Activated naive CD4-positive, alpha-beta T cell treated with anti-CD3 and anti-CD28 coated beads, Interleukin-2, amount 10 ng/mL, durations not matched to agents 7 days and 5 days (primary cell): Measurements from ENCODE around the gene BTF3.
"Not testable (repeated sequence)": the region's sequence is repeated elsewhere in the genome, so short reads cannot be mapped to it uniquely, and the experiment has no call there.

Experiments used
- CTCF ChIA-PET: fragments of 350-600 bp; sonication (Branson Sonifier 250); formaldehyde crosslinking; loops from one replicate; lab custom pipeline; 2021; ENCODE audit warnings: antibody characterized with exemption; lab: Charles Lee
- DNase-seq: peaks from one replicate; pipeline ENCODE4 v3.0.0-alpha.2; 2020
- H3K27ac Mint-ChIP-seq: one replicate; pipeline ENCODE4 v1.8.0; 2021; ENCODE audit warnings: mild to moderate bottlenecking, moderate library complexity, mixed read lengths
- H3K27me3 Mint-ChIP-seq: one replicate; pipeline ENCODE4 v1.8.0; 2021; ENCODE audit warnings: mild to moderate bottlenecking, mixed read lengths
- H3K36me3 Mint-ChIP-seq: one replicate; pipeline ENCODE4 v1.8.0; 2021; ENCODE audit warnings: mixed read lengths
- H3K4me1 Mint-ChIP-seq: one replicate; pipeline ENCODE4 v1.8.0; 2021; ENCODE audit warnings: mixed read lengths
- H3K4me3 Mint-ChIP-seq: one replicate; pipeline ENCODE4 v1.8.0; 2021; ENCODE audit warnings: mild to moderate bottlenecking, moderate library complexity, mixed read lengths
- H3K9me3 Mint-ChIP-seq: one replicate; pipeline ENCODE4 v1.8.0; 2021; ENCODE audit warnings: mixed read lengths

Gene BTF3

GRCh38 chr5:73469878-73470277 is 28.4 kb upstream of the BTF3 start:
- H3K4me1 Mint-ChIP-seq, result no peaks in the 10 kb centered on the region
- no peaks in the 10 kb centered on the region for H3K36me3 Mint-ChIP-seq
- H3K27ac Mint-ChIP-seq, result no peak overlapping the region
- peaks cover 28% of the 10 kb centered on the region for H3K27me3 Mint-ChIP-seq
- no peak overlapping the region for H3K4me3 Mint-ChIP-seq
- CTCF ChIA-PET, result no interaction called here
- H3K9me3 Mint-ChIP-seq, result no peaks in the 10 kb centered on the region
- no peak for DNase-seq

- Mint-ChIP-seq H3K36me3 (no peaks in the 10 kb centered on the region), H3K9me3 (no peaks in the 10 kb centered on the region), H3K4me3 (no peak overlapping the region), H3K27ac (no peak overlapping the region), H3K27me3 (peaks cover 23% of the 10 kb centered on the region), H3K4me1 (no peaks in the 10 kb centered on the region)
- DNase-seq, result no peak
- CTCF ChIA-PET, result no interaction called here
These were observed 26.6 kb upstream of the BTF3 start for GRCh38 chr5:73471654-73472053.

- CTCF ChIA-PET, result no interaction called here
- Mint-ChIP-seq H3K36me3 (no peaks in the 10 kb centered on the region), H3K27ac (no peak overlapping the region), H3K4me3 (no peak overlapping the region), H3K4me1 (no peaks in the 10 kb centered on the region), H3K27me3 (peaks cover 19% of the 10 kb centered on the region), H3K9me3 (no peaks in the 10 kb centered on the region)
- DNase-seq, result no peak
These were observed 26.1 kb upstream of the BTF3 start for GRCh38 chr5:73472116-73472515.

GRCh38 chr5:73480500-73480899 is 17.7 kb upstream of the BTF3 start:
- Mint-ChIP-seq H3K9me3 (no peaks in the 10 kb centered on the region), H3K4me1 (no peaks in the 10 kb centered on the region), H3K27ac (no peak overlapping the region), H3K4me3 (no peak overlapping the region), H3K27me3 (peaks cover 34% of the 10 kb centered on the region), H3K36me3 (no peaks in the 10 kb centered on the region)
- CTCF ChIA-PET, result no interaction called here
- DNase-seq, result no peak

GRCh38 chr5:73482383-73483136 is 15.7 kb upstream of the BTF3 start:
- no peak for DNase-seq
- Mint-ChIP-seq H3K4me1 (no peaks in the 10 kb centered on the region), H3K27me3 (peaks cover 48% of the 10 kb centered on the region), H3K36me3 (no peaks in the 10 kb centered on the region), H3K4me3 (no peak overlapping the region), H3K27ac (no peak overlapping the region), H3K9me3 (no peaks in the 10 kb centered on the region)
- CTCF ChIA-PET, result no interaction called here

GRCh38 chr5:73483676-73484075 is 14.6 kb upstream of the BTF3 start:
- Mint-ChIP-seq H3K27me3 (peaks cover 45% of the 10 kb centered on the region), H3K4me3 (no peak overlapping the region)

GRCh38 chr5:73484511-73484910 is 13.7 kb upstream of the BTF3 start:
- Mint-ChIP-seq H3K4me1 (no peaks in the 10 kb centered on the region), H3K36me3 (no peaks in the 10 kb centered on the region), H3K4me3 (no peak overlapping the region), H3K9me3 (no peaks in the 10 kb centered on the region), H3K27ac (no peak overlapping the region), H3K27me3 (peaks cover 42% of the 10 kb centered on the region)
- no peak for DNase-seq
- CTCF ChIA-PET, result no interaction called here

More at GRCh38 chr5:73483676-73484075, 14.6 kb upstream of the BTF3 start:
- CTCF ChIA-PET, result no interaction called here
- DNase-seq, result no peak
- Mint-ChIP-seq H3K4me1 (no peaks in the 10 kb centered on the region), H3K36me3 (no peaks in the 10 kb centered on the region), H3K27ac (no peak overlapping the region), H3K9me3 (no peaks in the 10 kb centered on the region)

- Mint-ChIP-seq H3K36me3 (no peaks in the 10 kb centered on the region), H3K27me3 (peaks cover 42% of the 10 kb centered on the region), H3K27ac (no peak overlapping the region), H3K9me3 (no peaks in the 10 kb centered on the region), H3K4me1 (no peaks in the 10 kb centered on the region), H3K4me3 (no peak overlapping the region)
- DNase-seq, result no peak
- CTCF ChIA-PET, result no interaction called here
These were observed 12.5 kb upstream of the BTF3 start for GRCh38 chr5:73485715-73486114.

GRCh38 chr5:73486119-73486899 is 11.9 kb upstream of the BTF3 start:
- Mint-ChIP-seq H3K4me3 (no peak overlapping the region), H3K27me3 (peaks cover 40% of the 10 kb centered on the region), H3K9me3 (no peaks in the 10 kb centered on the region), H3K36me3 (no peaks in the 10 kb centered on the region), H3K27ac (no peak overlapping the region), H3K4me1 (no peaks in the 10 kb centered on the region)
- no peak for DNase-seq
- CTCF ChIA-PET, result no interaction called here

GRCh38 chr5:73487257-73487656 is 11.0 kb upstream of the BTF3 start:
- H3K36me3 Mint-ChIP-seq, H3K4me1 Mint-ChIP-seq, H3K4me3 Mint-ChIP-seq, H3K9me3 Mint-ChIP-seq, DNase-seq, H3K27ac Mint-ChIP-seq, CTCF ChIA-PET: not testable (repeated sequence)
- H3K27me3 Mint-ChIP-seq, result peaks cover 32% of the 10 kb centered on the region

GRCh38 chr5:73487815-73488214 is 10.4 kb upstream of the BTF3 start:
- CTCF ChIA-PET, result no interaction called here
- no peak for DNase-seq
- Mint-ChIP-seq H3K27ac (no peak overlapping the region), H3K9me3 (no peaks in the 10 kb centered on the region), H3K4me1 (no peaks in the 10 kb centered on the region), H3K36me3 (no peaks in the 10 kb centered on the region), H3K27me3 (peaks cover 36% of the 10 kb centered on the region), H3K4me3 (no peak overlapping the region)

- H3K27ac Mint-ChIP-seq, result no peak overlapping the region
- no peak overlapping the region for H3K4me3 Mint-ChIP-seq
- peaks cover 41% of the 10 kb centered on the region for H3K27me3 Mint-ChIP-seq
- H3K9me3 Mint-ChIP-seq, result no peaks in the 10 kb centered on the region
- H3K4me1 Mint-ChIP-seq, result no peaks in the 10 kb centered on the region
- CTCF ChIA-PET, result no interaction called here
- DNase-seq, result no peak
- no peaks in the 10 kb centered on the region for H3K36me3 Mint-ChIP-seq
These were observed 9.4 kb upstream of the BTF3 start for GRCh38 chr5:73488806-73489205.

- DNase-seq, result no peak
- Mint-ChIP-seq H3K9me3 (no peaks in the 10 kb centered on the region), H3K27me3 (peaks cover 41% of the 10 kb centered on the region), H3K4me3 (no peak overlapping the region), H3K27ac (no peak overlapping the region), H3K4me1 (no peaks in the 10 kb centered on the region), H3K36me3 (no peaks in the 10 kb centered on the region)
- CTCF ChIA-PET, result no interaction called here
These were observed 8.2 kb upstream of the BTF3 start for GRCh38 chr5:73490088-73490487.

GRCh38 chr5:73491155-73491554 is 7.1 kb upstream of the BTF3 start:
- CTCF ChIA-PET, result no interaction called here
- no peak overlapping the region for H3K27ac Mint-ChIP-seq
- no peaks in the 10 kb centered on the region for H3K4me1 Mint-ChIP-seq
- H3K9me3 Mint-ChIP-seq, result no peaks in the 10 kb centered on the region
- no peaks in the 10 kb centered on the region for H3K36me3 Mint-ChIP-seq
- no peak for DNase-seq
- no peak overlapping the region for H3K4me3 Mint-ChIP-seq
- peaks cover 39% of the 10 kb centered on the region for H3K27me3 Mint-ChIP-seq

- Mint-ChIP-seq H3K27me3 (peaks cover 28% of the 10 kb centered on the region), H3K4me3 (no peak overlapping the region), H3K36me3 (peaks cover 4% of the 10 kb centered on the region), H3K27ac (no peak overlapping the region), H3K4me1 (peaks cover 15% of the 10 kb centered on the region), H3K9me3 (no peaks in the 10 kb centered on the region)
- DNase-seq, result no peak
- CTCF ChIA-PET, result no interaction called here
These were observed 4.8 kb upstream of the BTF3 start for GRCh38 chr5:73493421-73493820.
